ENCODE measurements around the gene CAPN8.
A peak's percentile ranks its signal among the peaks of the same experiment; 100 is the strongest.

CAPN8 gene

DNA sequence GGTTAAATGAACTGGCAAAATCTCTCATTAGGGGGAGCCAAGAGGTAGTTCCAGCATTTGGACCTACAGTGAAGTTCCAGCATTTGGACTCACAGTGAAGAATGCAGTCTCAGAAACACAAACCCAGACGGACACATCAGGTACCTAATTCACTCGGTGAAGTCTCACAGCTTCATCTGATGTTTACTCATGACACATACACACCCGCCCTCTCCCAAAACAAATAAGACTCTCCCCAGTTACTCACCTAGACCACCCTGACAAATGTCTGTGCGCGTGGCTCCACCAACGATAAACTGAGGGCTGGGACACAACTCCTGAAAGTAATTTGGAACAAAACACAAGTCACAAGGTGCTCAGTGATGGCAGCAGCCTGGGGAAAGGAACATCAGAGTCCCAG is 11.4 kb downstream of the CAPN8 start:
- no peak for DNase-seq (ENCODE audit: low spot score)

GRCh38 chr1:223653431-223653830 is 12.1 kb downstream of the CAPN8 start:
- no peak for DNase-seq (ENCODE audit: low spot score)

GRCh38 chr1:223653015-223653414 is 12.5 kb downstream of the CAPN8 start:
- DNase-seq (ENCODE audit: low spot score), result no peak

- peak; percentile 94 for DNase-seq (ENCODE audit: low spot score)
Measured at GRCh38 chr1:223652436-223652941, 13.0 kb downstream of the CAPN8 start.

GRCh38 chr1:223651291-223651991 is 14.1 kb downstream of the CAPN8 start:
- no peak for DNase-seq (ENCODE audit: low spot score)

DNA sequence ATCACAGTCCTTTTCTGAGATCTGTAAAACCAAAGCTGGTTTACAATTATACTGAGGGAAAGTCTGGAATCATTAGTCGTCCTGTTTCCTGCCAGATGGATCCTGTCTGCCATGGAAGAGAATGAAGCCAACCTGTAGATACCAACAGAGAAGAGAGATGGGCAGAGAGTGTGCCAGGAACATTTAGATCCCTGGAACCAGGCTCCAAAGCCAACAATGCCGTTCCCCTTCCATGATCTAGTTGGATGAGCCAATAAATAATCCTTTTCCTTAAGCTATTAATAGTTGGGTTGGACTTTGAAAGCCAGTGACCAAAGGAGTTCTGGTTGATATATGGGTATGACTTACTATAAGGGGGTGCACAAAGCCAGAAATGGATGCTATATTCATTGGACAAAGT is 15.0 kb downstream of the CAPN8 start:
- DNase-seq (ENCODE audit: low spot score), result no peak

DNA sequence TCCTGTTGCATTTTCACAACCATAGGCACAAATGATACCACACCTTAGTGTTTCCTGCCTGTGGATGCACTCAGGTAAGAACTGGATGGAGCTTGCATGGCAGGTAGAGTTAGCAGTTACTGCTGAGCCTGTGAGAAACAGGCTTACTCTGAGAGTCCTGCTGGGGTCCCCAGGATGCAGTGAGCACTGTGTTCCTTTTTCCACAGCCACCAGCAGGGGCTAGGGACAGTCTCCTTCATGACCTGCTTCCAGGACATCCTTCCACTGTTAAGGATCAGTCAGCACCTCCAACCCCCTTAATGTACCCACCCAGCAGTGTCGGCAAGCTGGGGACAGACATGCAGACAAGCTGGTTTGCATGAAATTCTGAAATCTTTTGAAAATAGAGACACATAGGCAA is 16.3 kb downstream of the CAPN8 start:
- no peak for DNase-seq (ENCODE audit: low spot score)

- DNase-seq (ENCODE audit: low spot score), result no peak
Measured at GRCh38 chr1:223647249-223647648, 18.3 kb downstream of the CAPN8 start.

DNA sequence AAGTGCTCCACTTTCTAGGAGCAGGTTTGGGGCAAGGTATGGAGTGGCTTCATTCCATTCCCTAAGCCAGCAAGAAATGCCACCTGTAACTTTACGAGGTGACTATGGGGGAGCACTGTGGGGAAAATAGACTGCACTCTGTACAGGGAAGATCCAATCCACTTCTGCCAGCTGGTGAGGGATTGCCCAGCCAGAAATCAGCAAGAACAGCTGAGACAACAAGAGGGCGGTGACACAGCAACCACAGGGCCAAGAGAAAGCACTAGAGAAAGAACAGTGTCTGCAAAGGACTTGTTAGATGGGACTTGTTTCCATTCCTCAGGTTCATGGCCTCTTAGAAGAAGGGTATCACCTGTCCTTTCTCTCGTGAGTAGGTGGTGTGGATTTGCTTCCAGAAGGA is 19.6 kb downstream of the CAPN8 start:
- no peak for DNase-seq (ENCODE audit: low spot score)

- DNase-seq (ENCODE audit: low spot score), result no peak
Measured at GRCh38 chr1:223642237-223642636, 23.3 kb downstream of the CAPN8 start.

DNA sequence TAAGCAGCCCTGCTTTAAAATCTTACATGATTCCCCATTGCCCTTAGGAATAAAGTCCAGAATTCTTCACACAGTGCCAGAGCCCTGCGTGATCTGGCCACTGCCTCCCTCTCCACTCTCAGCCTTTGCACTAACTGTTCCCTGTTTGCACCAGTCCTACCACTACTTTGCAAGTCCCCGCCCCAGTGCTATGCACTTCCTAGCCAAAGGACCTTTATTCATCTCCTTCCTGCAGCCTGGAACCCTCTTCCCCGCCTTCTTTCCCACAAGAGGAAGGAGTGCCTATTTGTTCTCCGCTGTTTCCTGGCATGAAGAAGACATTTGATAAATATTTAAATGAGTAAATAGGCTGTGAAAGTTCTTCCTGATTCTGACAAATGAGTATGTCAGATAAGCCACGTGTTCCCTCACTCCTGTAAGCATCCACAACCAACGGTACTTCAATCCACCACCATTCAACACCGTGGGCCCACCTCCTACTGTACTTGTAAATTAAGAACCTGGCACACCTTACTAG is 23.9 kb downstream of the CAPN8 start:
- no peak for DNase-seq (ENCODE audit: low spot score)

DNA sequence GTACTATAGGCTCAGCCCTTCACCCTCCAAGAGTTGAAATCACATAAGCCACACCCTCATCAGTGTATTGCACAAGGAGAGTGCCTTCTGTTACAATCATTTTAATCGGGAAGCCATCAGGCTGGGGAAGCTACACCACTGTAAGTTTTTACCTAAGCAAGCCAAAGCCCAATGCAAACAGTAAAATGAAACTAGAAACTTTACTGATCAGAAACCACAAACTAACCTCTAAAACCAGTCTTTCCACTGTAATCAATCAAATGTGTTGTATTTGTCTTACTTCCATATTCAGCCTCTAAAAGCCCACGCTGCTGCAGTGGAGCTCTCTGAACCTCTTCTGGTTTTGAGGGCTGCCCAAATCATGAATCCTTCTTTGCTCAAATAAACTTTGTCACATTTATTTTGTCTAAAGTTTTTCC is 26.2 kb downstream of the CAPN8 start:
- DNase-seq (ENCODE audit: low spot score), result no peak

- DNase-seq (ENCODE audit: low spot score), result no peak
Measured at GRCh38 chr1:223635236-223635635, 30.3 kb downstream of the CAPN8 start.

DNA sequence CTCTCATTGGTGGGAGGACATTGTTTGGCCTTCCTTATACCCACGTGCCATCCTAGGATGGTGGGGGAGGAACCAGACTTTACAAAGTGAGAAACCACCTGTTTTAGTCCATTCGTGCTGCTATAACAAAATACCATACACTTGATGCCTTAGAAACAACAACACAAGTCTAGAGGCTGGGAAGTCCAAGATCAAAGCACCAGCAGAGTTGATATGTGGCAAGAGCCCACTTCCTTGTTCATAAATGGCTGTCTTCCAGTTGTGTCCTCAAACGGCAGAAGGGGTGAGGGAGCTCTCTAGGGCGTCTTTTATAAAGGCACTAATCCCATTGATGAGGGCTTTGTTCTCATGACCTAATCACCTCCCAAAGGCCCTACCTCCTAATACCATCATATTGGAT is 31.1 kb downstream of the CAPN8 start:
- DNase-seq (ENCODE audit: low spot score), result no peak

GRCh38 chr1:223631956-223632355 is 33.5 kb downstream of the CAPN8 start:
- DNase-seq (ENCODE audit: low spot score), result no peak

DNA sequence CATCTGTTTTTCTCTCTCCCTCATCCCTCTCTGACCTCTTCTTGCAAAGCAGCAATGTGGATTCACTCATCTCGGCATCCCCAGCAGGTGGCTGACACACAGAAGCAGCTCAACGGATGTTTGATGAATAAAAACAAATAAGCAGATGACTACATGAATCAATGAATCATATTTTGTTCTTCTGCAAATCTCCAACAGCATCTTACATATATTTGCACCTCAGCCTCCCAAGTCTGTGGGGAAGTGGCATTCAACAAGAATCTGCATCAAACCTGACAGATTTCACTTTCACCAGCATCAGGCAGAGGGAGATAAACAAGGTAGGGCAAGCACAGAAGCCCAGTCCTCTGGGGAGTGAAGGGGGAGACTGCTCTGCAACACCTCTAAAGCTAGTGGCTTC is 34.0 kb downstream of the CAPN8 start:
- no peak for DNase-seq (ENCODE audit: low spot score)

- no peak for DNase-seq (ENCODE audit: low spot score)
Measured at GRCh38 chr1:223629126-223629457, 36.4 kb downstream of the CAPN8 start.

DNA sequence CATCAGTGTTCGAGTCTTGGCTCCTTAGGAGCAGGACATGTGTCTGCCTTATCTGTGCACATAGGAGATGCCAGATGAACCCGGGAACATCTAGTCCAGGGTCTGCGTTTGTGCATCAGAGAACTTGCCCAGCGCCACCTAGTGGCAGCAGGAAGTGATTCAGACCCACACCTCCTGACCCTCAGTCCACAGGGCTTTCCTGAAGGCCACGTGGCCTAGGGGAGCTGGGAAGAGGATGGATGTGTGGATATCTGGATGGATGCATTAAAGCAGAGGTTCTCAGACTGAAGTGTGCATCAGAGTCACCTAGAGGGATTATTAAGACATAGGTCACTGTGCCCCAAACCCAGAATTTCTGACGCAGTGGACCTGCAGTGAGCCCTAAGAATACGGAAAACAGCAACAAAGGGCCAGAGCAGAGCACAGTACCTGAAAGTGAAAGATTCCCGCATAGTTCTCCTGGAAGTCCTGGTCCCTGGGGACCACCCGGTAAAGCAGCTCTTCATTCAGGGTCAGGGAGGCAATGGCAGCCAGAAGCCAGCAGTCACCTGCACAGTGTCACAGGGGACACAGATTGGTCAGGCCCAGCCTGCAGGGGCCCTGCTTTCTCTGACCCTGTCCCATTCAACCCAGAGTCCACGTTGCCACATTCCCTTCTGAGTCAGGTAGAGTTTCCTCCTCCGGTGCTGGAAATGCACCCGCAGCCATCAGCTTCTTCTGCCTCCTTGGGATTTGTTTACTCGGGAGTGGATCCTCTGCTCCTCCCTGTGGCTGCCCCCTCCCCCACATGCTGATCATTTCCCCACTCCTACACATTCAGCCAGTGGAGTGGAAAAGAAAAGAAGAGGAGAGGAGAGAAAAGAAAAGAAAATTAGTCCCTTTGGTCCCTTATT is 37.0 kb downstream of the CAPN8 start:
- peak; percentile 55 for DNase-seq (ENCODE audit: low spot score)

- no peak for DNase-seq (ENCODE audit: low spot score)
Measured at GRCh38 chr1:223622132-223622842, 43.2 kb downstream of the CAPN8 start.

GRCh38 chr1:223621312-223621734 is 44.2 kb downstream of the CAPN8 start:
- DNase-seq (ENCODE audit: low spot score), result no peak

- DNase-seq (ENCODE audit: low spot score), result no peak
Measured at GRCh38 chr1:223620297-223620897, 45.1 kb downstream of the CAPN8 start.

DNA sequence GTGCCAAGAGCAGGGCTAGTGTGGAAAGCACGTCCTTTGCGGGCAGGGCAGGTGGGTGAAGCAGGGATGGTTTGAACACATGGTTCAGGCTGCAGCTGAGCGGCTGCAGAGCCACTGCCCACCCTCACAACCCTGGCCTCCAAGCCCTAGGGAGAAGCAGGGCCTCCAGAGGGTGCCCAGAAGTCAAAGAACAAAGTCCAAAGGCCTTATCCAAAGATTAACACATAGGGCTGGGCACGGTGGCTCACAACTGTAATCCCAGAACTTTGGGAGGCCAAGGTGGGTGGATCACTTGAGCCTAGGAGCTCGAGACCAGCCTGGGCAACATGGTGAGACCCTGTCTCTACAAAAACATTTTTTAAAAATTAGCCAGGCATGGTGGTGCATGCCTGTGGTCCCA is 46.8 kb downstream of the CAPN8 start:
- no peak for DNase-seq (ENCODE audit: low spot score)
